Muscle of back (tissue), 11 donors: ENCODE data around the gene CLP1. TPM values are rescaled to one million over a fixed set of nuclear protein-coding genes. Genes with fewer than 3 reads are reported as not detected.
"Not testable (repeated sequence)": the region's sequence is repeated elsewhere in the genome, so short reads cannot be mapped to it uniquely, and the experiment has no call there.

Experiments
- DNase-seq, 3 donors: peaks; one replicate each; pipeline versions ENCODE4 v3.0.0 to v3.0.0-alpha.2; 2013
- polyA plus RNA-seq, 10 donors: library from polyadenylated mRNA; unstranded; fragments of 120-200 nt; gene quantifications; one replicate each; pipeline ENCODE4 v1.2.1, GENCODE V29; 2013; ENCODE audit not compliant: insufficient read length in 10 of 10

The CLP1 gene
- polyA plus RNA-seq, 10 donors = 7.0 to 12.2 (median 8.9) TPM

DNA sequence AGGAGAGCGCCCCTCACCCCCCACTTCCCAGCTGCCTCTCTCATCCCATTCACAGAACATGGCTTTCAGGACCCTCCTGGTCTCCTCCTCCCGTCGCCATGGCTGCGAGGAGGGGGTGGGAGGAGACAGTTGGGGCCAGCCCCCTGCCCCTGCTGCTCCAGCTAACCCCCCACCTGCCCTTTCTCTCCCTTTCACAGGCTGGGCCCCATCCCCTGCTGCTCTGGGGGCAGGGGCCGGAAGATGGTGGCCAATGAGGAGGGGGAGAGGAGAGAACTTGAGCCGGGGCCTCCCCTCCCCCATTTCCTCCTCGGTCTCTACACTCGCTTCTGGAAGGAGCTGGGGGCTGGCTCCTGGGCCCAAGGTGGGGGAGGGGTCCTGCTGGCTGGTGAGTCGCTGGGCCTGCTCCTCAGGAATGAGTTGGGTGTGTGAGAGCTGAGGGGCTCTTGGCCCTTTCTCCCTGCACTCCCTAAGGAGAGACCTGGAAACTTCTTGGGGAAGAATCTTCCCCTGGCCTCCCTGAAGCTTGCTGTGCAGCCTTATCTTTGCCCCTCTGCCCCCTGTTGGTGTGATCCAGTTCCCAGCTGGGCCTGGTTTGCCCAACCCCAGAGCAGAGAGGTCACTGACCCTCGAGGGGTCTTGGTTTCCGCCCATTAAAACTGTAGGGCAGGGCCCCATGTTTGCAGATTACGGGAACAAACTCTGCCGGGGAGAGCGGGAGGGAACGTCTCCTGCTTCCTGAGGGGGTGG is 18.1 kb upstream of the CLP1 start:
- DNase-seq = peak; percentile 83 to 95 (median 89)

DNA sequence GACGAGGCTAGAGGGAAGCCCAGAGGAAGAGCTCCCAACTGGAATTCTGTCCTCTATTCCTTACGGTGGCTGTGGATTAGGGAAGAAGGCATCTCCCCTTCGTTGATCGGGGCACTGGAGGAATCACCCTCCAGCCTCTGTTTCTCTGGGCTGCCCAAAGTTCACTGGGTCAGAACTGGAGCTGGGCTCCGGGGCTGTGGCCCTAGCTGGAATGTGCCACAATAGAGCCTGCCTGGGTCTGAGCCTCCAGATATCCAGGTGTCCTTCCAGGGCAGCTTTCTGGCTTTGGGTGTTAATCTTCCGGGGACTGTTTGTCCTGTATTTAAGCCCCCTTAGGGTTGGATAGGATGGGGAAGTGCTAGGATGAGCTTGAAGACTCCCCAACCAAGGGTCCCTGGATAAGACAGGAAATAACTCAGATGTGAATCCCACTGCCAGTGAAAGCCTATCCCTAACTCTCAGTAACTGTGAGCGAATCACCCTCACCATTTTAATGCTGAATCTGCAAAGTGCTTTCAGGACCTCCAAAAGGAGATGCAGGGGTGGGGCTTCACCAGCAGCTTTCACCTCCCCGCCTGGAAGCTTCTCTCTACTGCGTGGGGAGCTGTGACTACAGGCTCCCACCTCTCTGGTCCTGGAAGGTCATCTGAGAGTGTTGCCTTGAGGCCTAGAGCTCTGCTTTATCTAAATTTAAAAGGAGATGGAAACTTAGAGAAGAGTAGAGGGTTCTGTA is 17.3 kb upstream of the CLP1 start:
- no peak for DNase-seq

DNA sequence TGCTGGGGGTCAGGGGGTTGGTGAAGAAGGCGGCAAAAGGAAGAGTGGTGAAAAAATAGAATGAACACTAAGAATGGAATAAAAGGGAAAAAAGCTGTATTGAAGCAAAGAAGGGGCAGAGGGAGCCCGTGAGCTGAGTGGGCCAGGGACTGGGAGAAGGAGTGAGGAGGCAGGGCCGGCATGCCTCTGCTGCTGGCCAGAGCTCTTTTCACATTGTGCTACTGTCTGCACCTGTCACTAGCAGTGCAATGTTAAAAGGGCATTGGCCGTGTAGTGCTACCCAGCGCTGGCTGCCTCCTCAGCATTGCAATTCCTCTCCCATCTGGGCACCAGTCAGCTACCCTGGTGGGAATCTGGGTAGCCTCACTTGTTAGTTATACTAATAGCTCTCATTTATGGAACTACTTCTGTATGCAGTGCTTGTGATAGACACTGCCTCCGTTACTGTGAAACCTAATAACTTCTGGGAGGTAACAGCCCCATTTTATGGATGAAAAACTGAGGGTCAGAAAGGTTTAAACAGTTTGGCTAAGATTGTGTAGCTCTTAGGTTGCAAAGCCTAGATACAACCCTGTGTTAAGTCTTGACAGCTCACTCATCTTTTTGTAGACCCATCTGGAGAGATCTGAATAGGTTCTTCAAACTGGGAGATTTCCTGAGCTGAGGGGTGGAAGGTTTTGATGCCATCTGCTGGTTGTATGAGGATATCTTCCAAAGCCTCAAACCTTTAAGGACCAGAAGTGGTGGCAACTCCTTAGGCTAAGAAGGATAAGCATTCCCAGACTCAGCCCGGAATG is 16.4 kb upstream of the CLP1 start:
- peak in 1 of 3 donors; percentile 66 for DNase-seq

DNA sequence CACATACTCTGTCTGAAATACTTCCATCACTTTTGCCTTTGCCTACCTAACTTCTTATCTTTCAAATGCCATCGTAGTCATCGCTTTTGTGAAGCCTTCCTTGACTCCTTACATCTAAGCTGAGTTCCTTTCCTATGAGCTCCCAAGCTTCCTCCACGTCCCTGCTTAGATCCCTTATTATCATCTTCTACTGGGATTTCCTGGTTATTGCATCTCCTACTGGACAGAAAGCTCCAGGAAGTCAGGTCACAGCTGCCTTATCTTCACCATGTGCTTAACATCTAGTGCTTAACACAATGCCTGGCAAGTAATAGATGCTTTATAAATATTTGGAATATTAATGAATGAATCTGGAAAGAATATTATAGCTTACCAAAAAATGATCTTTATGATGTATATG is 13.8 kb upstream of the CLP1 start:
- no peak for DNase-seq

DNA sequence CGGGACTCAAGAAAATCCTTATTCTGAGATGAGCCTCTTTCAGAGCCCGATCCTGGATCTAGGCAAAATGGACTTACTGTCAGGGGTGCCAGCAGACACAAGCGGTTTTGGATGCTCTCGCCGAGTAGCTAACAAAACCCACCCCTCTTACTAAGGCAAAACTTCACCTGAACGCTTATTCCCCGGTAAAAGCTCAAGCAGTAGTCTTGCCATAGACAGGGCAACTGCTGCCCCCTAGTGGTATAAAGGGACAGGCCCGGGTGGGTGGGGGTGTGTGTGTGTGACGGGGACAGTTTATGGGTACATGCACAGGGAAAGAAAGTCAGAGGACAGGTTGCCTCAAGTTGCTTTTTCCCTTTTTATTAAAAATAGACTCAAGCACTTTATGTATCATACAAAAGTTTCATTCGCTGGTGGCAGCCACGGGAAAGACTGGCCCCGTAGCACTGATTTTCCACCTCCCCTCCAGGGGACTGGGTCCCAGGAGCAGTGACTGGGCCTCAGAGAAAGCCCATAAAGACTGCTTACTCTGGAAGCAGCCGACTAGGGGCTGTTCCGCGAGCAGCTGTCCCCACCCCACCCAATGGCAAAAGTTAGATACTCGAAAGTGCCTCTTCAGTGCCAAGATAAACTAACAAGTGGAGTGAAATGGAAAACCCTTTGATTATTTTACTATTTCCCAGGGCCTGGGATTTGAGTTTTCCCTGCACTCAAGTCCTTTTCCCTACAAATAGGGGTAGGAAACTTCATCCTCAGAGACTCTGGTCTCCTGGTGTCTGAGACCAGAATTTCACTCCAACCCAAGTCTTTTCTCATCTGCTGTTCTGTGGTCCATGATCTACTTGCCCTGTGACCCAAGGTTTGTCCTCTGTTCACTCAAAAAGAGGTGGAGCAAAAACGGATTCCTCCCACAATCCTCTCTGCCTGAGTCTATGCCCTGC is 12.5 kb upstream of the CLP1 start:
- peak in 1 of 3 donors; percentile 86 for DNase-seq

DNA sequence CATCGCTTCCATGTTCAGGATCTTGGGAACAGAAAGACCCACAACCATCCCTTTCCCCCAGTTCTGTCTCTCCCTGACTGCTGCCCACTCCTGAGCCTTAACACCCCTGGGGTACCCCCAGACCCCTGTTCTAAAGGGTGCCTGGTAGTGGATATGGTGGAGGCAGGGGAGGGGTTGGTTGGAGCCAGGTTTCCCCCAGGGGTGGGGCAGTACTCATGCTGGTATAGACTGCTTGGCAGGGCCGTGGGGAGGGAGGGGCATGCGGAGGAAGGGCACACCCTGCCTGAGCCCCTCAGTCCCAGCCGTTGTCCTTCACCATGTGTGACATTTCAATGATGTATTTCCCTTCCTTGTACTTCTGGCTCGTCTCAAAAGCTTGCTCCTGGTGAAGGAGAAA is 11.9 kb upstream of the CLP1 start:
- no peak for DNase-seq

DNA sequence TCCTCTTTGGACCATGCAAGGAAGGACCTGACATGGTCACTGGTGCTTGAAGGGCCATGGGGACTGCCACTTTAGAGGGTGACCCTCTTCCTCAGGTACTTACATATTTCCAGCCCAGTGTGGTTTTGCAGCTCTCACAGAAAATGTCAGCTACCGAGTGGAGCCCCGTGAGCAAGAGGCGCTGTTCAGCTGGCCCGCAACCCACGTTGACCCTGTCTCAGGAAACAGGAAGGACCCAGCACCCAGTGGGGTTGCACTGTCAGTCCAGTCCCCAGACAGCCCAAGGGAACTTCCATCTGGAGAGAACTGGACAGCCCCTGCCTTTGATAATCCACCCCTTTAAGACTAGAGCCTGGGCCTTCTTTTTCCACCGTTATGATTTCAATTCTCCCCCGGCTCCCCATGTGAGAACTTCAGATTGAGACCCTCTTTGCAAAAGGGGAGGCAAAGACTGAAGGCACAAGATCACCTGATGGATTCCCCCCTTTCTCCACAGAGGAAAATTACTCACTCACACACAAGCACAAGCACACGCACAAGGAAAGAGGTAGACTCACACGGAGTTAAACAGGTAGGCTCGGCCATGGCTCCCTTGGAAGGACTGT is 11.3 kb upstream of the CLP1 start:
- peak in 1 of 3 donors; percentile 50 for DNase-seq

DNA sequence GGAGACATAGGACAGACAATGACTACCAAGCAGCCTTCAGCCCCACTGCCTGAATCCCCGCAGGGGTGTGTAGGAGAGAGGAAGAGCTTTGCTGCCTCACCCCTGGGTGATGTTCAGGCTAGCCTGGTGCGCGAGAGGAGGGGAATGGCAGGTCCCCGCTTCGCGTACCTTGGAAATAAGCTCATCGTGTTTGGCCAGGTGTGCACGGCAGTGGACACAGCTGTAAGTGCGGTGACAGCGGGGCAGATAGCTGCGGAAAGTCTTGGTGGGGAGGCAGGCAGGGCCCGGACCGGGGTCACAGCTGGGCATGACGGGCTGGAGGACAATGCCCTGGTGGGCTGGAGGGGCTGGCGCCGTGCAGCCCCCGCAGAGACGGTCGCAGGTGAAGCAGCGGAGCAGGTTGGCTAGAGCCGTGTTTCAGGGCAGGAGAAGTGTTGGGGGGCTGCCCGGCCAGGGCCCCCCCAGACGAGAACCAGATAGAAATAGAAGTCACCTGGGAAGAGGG is 10.7 kb upstream of the CLP1 start:
- peak in 1 of 3 donors; percentile 49 for DNase-seq

DNA sequence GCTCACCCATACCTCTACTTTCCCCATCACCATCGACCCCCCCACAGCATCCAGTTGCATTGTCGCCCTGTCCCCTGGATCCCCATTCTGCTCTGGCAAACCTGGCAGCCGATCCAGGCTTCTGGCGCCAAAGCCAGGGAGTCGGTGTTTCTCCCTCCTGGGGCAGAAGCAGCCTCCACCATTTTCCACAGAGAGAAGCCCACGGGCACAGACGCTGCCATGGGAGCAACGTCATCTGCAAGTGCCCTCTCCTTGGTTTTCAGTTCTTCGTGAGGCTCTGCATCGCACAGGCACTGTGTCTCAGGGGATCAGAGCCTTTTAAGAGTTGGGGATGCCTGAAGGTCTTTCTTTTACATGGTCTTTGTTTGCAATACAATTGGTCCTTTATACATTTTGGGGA is 10.2 kb upstream of the CLP1 start:
- peak in 1 of 3 donors; percentile 42 for DNase-seq

DNA sequence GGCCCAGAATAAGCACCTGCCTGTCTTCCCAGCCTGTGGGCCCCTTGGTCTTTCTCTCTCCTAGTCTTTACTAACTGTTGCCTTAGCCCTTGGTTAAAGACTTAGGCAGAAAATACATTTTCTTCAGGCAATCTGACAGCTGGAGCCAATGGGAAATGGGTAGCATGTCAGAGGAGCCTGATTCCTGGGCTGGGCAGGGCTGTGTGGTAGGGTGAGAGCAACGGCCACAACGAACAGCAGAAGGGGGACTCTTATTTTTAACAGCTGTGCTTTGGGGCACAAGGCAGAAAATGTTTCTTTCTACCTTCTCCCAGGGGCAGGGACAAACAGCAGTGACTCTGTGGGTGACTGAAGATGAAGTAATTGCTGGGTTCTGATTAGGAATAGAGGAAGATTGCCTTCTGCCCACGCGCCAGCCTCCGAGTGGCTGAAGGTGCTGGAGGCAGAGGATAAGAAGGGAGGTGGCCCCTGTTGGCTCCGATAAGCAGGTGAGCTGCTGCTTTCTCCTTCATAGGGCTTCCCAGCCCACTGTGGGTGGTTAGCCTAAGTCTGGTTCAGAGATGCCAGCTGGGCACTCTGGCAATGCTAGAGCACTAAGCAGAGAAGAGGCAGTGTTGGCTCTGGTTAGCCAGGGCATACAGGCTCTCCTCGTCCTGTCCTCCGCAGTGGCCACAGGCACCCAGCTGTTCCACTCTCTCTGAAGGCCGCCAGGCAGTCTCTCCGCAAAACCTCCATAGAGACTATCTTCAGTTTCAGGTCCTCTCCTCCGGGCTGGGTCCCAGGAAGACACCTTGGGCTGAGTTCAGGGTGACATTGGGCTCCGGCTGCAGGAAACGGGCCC is 9.4 kb upstream of the CLP1 start:
- peak in 1 of 3 donors; percentile 57 for DNase-seq

DNA sequence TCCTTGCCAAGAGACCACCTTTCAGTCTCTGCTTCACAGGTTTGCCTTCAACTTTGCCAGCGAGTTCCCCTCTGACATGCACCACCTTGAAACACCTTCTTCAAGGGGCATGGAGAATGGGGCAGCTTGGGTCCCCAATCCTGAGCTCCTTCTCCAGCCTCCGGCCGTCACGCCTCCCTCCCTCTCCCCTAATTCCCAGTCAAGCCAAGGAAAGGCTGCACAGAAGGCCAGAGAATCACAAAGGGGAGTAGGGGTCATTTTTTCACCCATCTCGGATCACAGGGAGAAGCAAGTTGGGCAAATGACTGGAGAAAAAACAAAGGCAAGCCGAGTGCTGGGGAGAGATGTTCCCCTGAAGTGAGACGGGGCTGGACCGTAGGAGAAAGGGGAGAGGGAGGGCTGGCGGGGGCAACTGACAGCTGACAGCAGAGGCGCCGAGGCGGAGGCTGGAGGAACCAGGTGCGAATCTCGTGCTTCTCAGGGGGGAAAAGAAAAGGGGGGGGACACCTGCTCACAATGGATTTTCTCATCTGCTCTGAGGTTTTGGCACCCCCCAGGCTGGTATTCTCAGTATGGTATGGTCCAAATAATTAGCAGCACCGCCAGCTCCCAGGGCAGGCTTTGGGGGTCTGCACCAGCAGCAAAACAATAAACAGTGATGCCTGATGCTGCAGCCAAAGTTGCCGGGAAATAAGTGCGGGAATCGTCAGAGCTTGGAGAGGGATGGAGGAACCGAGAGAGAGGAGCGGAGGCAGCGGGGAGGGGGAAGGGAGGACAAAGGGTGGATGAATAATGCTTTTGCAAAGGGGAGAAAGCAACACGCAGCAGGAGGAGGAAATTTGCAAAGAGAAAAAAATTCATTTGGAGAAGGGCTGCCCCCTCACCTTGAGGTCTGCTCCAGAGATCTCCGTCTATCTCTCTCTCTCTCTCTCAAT is 8.5 kb upstream of the CLP1 start:
- peak in 1 of 3 donors; percentile 67 for DNase-seq

DNA sequence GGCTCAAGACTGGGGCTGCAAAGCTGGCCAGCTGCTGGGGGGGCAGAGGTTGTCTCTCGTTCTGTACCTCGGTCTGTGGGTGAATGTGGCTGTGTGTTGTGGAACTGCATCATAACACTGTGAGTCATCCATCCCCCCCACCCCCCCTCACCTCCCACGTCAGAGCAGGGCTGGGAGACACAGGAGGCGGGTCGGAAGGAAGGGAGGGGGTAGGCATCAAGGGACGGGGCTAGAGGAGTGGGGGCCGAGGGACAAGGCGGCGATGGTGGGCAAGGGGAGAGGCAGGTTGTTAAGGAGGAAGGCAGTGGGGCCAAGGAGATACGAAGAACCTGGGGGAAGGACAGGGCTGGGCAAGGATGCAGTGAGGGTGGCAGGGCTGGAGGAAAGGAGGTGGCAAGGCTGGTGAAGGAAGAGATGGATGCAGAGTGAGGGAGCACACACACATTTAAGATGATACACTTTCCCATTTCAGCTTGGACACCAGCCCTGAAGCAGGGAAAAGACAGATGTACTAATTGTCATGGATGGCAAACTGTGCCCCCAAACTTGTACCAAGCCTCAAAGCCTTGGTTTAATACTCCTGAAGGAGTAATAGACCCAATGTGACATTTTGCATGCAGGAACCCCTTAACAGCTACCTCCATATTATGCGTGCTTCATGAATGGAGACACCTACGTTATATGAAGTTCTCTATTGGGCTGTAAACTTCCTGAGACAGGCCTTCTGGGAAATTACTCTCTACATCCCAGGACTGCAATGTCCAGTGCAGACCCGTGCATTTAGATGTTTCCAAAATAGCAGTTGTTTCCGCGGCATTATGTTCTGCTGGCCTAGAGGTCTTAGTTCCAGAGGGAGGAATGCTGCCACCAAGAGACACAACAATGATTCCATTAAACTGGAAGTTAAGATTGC is 7.5 kb upstream of the CLP1 start, which contains the start of gene YPEL4:
Gene YPEL4, minus strand, starts transcription at position 87 of the 913 bp plus-strand sequence. CDS start 2,805 bp downstream, outside the sequence.
- DNase-seq = peak in 1 of 3 donors; percentile 83

DNA sequence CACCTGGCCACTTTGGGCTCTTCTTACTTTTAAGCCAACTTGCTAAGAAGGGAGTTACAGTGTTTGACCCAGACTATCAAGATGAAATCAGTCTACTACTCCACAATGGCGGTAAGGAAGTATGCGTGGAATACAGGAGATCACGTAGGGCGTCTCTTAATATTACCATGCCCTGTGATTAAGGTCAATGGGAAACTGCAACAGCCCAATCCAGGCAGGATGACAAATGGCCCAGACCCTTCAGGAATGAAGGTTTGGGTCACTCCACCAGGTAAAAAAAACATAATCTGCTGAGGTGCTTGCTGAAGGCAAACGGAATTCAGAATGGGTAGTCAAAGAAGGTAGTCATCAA is 6.8 kb upstream of the CLP1 start:
- no peak for DNase-seq

DNA sequence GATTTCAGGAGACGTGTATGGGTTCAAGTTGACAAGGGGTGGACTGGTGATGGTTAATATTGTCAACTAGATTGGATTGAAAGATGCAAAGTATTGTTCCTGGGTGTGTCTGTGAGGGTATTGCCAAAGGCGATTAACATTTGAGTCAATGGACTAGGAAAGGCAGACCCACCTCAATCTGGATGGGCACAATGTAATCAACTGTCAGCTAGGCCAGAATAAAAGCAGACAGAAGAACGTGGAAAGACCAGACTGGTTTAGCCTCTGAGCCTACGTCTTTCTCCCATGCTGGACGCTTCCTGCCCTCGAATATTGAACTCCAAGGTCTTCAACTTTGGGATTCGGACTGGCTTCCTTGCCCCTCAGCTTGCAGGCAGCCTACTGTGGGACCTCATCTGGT is 6.2 kb upstream of the CLP1 start:
- no peak for DNase-seq

DNA sequence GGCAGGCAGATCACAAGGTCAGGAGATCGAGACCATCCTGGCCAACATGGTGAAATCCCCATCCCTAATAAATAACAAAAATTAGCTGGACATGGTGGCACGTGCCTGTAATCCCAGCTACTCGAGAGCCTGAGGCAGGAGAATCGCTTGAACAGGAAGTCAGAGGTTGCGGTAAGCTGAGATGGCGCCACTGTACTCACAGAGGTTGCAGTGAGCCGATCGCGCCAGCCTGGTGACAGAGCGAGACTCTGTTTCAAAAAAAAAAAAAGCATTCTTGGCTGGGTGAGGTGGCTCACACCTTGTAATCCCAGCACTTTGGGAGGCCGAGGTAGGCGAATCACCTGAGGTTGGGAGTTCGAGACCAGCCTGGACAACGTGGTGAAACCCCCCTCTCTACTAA is 5.3 kb upstream of the CLP1 start:
- DNase-seq = not testable (repeated sequence)

DNA sequence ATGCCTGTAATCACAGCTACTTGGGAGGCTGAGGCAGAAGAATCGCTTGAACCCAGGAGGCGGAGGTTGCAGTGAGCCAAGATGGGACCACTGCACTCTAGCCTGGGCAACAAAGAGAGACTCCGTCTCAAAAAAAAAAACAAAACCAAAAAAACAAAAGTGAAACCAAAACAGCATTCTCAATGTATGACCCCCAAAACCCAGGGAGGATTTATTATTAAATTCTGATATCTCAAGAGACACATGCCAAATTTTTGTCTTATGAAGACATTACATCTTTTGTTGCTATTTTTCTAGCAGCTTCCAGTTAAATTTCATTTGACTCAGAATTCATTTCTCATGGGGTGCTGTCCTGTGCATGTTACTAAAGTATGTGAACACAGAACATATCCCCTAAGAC is 4.9 kb upstream of the CLP1 start:
- DNase-seq = no peak

DNA sequence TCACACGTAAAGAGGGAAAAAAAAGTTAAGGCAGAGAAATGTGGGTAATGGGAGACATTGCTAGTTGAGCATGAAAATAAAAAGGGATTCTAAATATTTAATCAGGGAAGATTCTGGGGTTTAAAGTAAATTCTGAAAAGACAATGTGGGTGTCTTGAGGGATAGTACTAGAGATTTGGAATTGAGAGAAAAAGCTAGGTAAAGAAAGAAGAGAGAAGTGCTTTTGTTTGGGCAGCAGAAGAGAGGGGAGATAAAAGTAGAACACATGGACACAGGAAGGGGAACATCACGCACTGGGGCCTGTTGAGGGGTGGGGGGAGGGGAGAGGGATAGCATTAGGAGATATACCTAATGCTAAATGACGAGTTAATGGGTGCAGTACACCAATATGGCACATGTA is 4.4 kb upstream of the CLP1 start:
- no peak for DNase-seq

DNA sequence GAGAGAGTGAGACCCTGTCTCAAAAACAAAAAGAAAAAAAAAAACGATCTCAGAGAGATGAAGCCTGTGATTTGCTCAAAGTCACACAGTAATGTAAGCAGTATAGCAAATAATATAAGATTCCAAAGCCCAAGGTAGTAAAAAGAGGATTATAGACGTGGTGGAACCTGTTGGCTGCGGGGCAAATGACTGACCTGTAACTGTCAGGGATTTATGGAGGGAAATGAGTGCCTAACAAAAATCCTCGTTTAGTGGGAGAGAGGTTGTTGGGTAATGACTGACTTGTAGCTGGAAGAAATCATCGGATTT is 723 bp upstream of the CLP1 start:
- DNase-seq = no peak
